HG03095 (cell line): Measurements from ENCODE around the gene DLL1.
"Not testable (repeated sequence)": the region's sequence is repeated elsewhere in the genome, so short reads cannot be mapped to it uniquely, and the experiment has no call there.

Source experiments
- ATAC-seq: cut with Tn5 transposase; IDR thresholded peaks from one replicate; pipeline ENCODE4 v1.9.1; 2021; ENCODE audit warnings: moderate library complexity; ENCODE audit not compliant: unreplicated experiment

Gene DLL1

GRCh38 chr6:170290296-170291128 lies at the start of gene DLL1:
TSS of gene DLL1 (minus strand) at chr6:170291078. CDS start at chr6:170290139, 939 bp downstream.
- no peak for ATAC-seq

- ATAC-seq = not testable (repeated sequence)
Observed at GRCh38 chr6:170335199-170335598, 44.3 kb upstream of the DLL1 start.

GRCh38 chr6:170329321-170329720 lies 38.4 kb upstream of the DLL1 start:
- no peak for ATAC-seq

GRCh38 chr6:170317718-170318117 lies 26.8 kb upstream of the DLL1 start:
- no peak for ATAC-seq

GRCh38 chr6:170317076-170317475 lies 26.2 kb upstream of the DLL1 start:
- ATAC-seq = no peak

GRCh38 chr6:170316071-170316470 lies 25.2 kb upstream of the DLL1 start:
- no peak for ATAC-seq

GRCh38 chr6:170314983-170315382 lies 24.1 kb upstream of the DLL1 start:
- no peak for ATAC-seq

- no peak for ATAC-seq
Observed at GRCh38 chr6:170313716-170314295, 22.9 kb upstream of the DLL1 start.

GRCh38 chr6:170312876-170313275 lies 22.0 kb upstream of the DLL1 start:
- ATAC-seq = no peak

GRCh38 chr6:170311696-170312095 lies 20.8 kb upstream of the DLL1 start:
- ATAC-seq = no peak

GRCh38 chr6:170308761-170309160 lies 17.9 kb upstream of the DLL1 start:
- ATAC-seq = no peak

GRCh38 chr6:170307080-170307545 lies 16.2 kb upstream of the DLL1 start:
- ATAC-seq = no peak

- peak; percentile 95 for ATAC-seq
Observed at GRCh38 chr6:170306324-170307079, 15.6 kb upstream of the DLL1 start, which contains the start of gene FAM120B. TSS of gene FAM120B (plus strand) at chr6:170306758. CDS start at chr6:170317391, 10,633 bp downstream.

- ATAC-seq = no peak
Observed at GRCh38 chr6:170305805-170306323, 15.0 kb upstream of the DLL1 start.

- ATAC-seq = no peak
Observed at GRCh38 chr6:170301184-170301583, 10.3 kb upstream of the DLL1 start.

- ATAC-seq = no peak
Observed at GRCh38 chr6:170298688-170299087, 7.8 kb upstream of the DLL1 start.

GRCh38 chr6:170297576-170298330 lies 6.9 kb upstream of the DLL1 start:
- no peak for ATAC-seq

- ATAC-seq = no peak
Observed at GRCh38 chr6:170296746-170297575, 6.1 kb upstream of the DLL1 start.

GRCh38 chr6:170296423-170296745 lies 5.5 kb upstream of the DLL1 start:
- no peak for ATAC-seq
